Tibial artery (tissue), 4 donors: ENCODE data around the gene SMARCAL1.
"Not testable (repeated sequence)": the region's sequence is repeated elsewhere in the genome, so short reads cannot be mapped to it uniquely, and the experiment has no call there.

Source experiments
- DNase-seq, 2 donors: peaks; one replicate each; pipeline ENCODE4 v3.0.0-alpha.2; 2019
- H3K27ac ChIP-seq, 2 donors: fragments of 200-600 bp; sonication (generic) in 1 of 2; 1 replicate in 1 of 2; 2 replicates in 1 of 2; pipeline ENCODE4 v1.5.1; 2018 to 2019; ENCODE audit warnings: mild to moderate bottlenecking in 1 of 2
- H3K27me3 ChIP-seq, 2 donors: fragments of 200-600 bp; sonication (generic) in 1 of 2; one replicate each; pipeline versions ENCODE4 v1.5.1 to v1.6.0; 2016 to 2019
- H3K36me3 ChIP-seq, 3 donors: fragments of 200-600 bp; sonication (generic) in 2 of 3; one replicate each; pipeline ENCODE4 v1.5.1; 2016 to 2019; ENCODE audit warnings: mild to moderate bottlenecking in 2 of 3
- H3K4me1 ChIP-seq, 4 donors: fragments of 200-600 bp; sonication (generic) in 2 of 4; 1 replicate in 3 of 4; 2 replicates in 1 of 4; pipeline ENCODE4 v1.5.1; 2016 to 2019
- H3K4me3 ChIP-seq, 2 donors: fragments of 200-600 bp; sonication (generic) in 1 of 2; 1 replicate in 1 of 2; 2 replicates in 1 of 2; pipeline ENCODE4 v1.5.1; 2018 to 2019; ENCODE audit warnings: mild to moderate bottlenecking in 2 of 2
- H3K9me3 ChIP-seq, 3 donors: fragments of 200-600 bp; sonication (generic) in 1 of 3; one replicate each; pipeline ENCODE4 v1.5.1; 2016 to 2019
- CTCF ChIP-seq, 2 experiments: fragments of 200-600 bp in 1 of 2; fragments of 450-650 bp in 1 of 2; IDR thresholded peaks; one replicate each; pipeline ENCODE4 v1.5.1; 2017 to 2019; ENCODE audit warnings: antibody characterized with exemption in 2 of 2, mild to moderate bottlenecking in 1 of 2, moderate library complexity in 1 of 2
- intact Hi-C: fragments of 100-400 bp; cut with DNase I; formaldehyde crosslinking; loops from one replicate; pipeline ENCODE4 v1.15.0; 2023; ENCODE audit warnings: low total_unique reads

Gene SMARCAL1

DNA sequence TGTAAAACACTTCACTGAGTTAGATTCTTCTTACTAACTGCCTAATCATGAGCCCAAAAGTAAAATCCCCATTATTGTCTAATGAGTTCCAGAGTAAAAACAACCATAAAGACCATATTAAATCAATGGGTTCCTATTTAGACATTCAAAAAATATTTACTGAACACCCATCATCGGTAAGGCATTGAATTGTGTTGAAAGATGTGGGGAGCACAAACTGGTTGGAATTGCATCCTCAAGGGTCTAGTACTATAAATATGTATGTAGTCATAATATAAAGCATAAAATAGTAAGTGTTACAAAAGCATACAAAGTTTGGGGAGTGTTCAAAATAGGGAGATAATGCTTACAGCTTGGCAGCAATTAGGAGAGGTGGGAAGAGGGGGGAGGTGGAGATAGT lies 37.0 kb upstream of the SMARCAL1 start:
- intact Hi-C loops, result no loop called here
- DNase-seq, result no peak
- Histone ChIP-seq H3K4me1 (peaks cover 0 to 21% (median 14%) of the 10 kb centered on the region in 4 donors), H3K4me3 (no peak overlapping the region), H3K9me3 (no peaks in the 10 kb centered on the region), H3K27ac (no peak overlapping the region), H3K27me3 (peaks cover 0 to 24% of the 10 kb centered on the region in 2 donors), H3K36me3 (no peaks in the 10 kb centered on the region)
- TF ChIP-seq CTCF (IDR thresholded peaks at IDR 0.05), result no peak

- no peaks in the 10 kb centered on the region for H3K9me3 ChIP-seq
- no peak for DNase-seq
- no peak overlapping the region for H3K4me3 ChIP-seq
- H3K4me1 ChIP-seq, result no peaks in the 10 kb centered on the region
- TF ChIP-seq CTCF (IDR thresholded peaks at IDR 0.05), result no peak
- intact Hi-C loops, result no loop called here
- no peaks in the 10 kb centered on the region for H3K36me3 ChIP-seq
- H3K27ac ChIP-seq, result no peak overlapping the region
- H3K27me3 ChIP-seq, result no peaks in the 10 kb centered on the region
Observed at GRCh38 chr2:216379977-216380376, 32.3 kb upstream of the SMARCAL1 start.

DNA sequence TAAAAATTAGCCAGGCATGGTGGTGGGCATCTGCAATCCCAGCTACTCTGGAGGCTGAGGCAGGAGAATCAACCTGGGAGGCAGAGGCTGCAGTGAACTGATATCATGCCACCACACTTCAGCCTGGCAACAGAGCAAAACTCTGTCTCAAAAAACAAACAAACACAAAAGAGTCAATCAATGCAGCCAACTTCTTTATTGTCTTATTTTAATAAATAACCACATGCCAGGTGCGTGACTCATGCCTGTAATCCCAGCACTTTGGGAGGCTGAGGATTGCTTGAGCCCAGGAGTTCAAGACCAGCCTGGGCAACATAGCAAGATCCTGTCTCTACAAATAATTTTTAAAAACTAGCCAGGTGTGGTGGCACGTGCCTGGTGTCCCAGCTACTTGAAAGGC lies 27.9 kb upstream of the SMARCAL1 start:
- intact Hi-C loops, H3K36me3 ChIP-seq, H3K4me1 ChIP-seq, H3K27ac ChIP-seq, H3K4me3 ChIP-seq, DNase-seq, H3K27me3 ChIP-seq, H3K9me3 ChIP-seq: not testable (repeated sequence)

- H3K36me3 ChIP-seq, result no peaks in the 10 kb centered on the region
- no peak overlapping the region for H3K27ac ChIP-seq
- TF ChIP-seq CTCF (IDR thresholded peaks at IDR 0.05), result no peak
- no peak overlapping the region for H3K4me3 ChIP-seq
- H3K4me1 ChIP-seq, result no peaks in the 10 kb centered on the region
- intact Hi-C loops, result no loop called here
- peaks cover 0 to 6% of the 10 kb centered on the region in 2 donors for H3K27me3 ChIP-seq
- H3K9me3 ChIP-seq, result no peaks in the 10 kb centered on the region
- DNase-seq, result no peak
Observed at GRCh38 chr2:216385478-216385877, 26.8 kb upstream of the SMARCAL1 start.

GRCh38 chr2:216387262-216387661 lies 25.0 kb upstream of the SMARCAL1 start:
- Histone ChIP-seq H3K4me1 (no peaks in the 10 kb centered on the region), H3K4me3 (no peak overlapping the region), H3K27ac (no peak overlapping the region), H3K36me3 (no peaks in the 10 kb centered on the region), H3K9me3 (no peaks in the 10 kb centered on the region), H3K27me3 (peaks cover 0 to 6% of the 10 kb centered on the region in 2 donors)
- DNase-seq, result no peak
- no peak for TF ChIP-seq CTCF (IDR thresholded peaks at IDR 0.05)
- intact Hi-C loops, result no loop called here

GRCh38 chr2:216388046-216388884 lies 24.0 kb upstream of the SMARCAL1 start:
- no peak for TF ChIP-seq CTCF (IDR thresholded peaks at IDR 0.05)
- H3K4me1 ChIP-seq, result no peaks in the 10 kb centered on the region
- no peaks in the 10 kb centered on the region for H3K36me3 ChIP-seq
- no peak for DNase-seq
- peaks cover 0 to 6% of the 10 kb centered on the region in 2 donors for H3K27me3 ChIP-seq
- H3K9me3 ChIP-seq, result no peaks in the 10 kb centered on the region
- no peak overlapping the region for H3K4me3 ChIP-seq
- H3K27ac ChIP-seq, result no peak overlapping the region
- intact Hi-C loops, result no loop called here
